GM19025 (cell line): Measurements from ENCODE around the gene ABHD12.

Experiments
- ATAC-seq: cut with Tn5 transposase; IDR thresholded peaks from one replicate; pipeline ENCODE4 v1.9.1; 2021; ENCODE audit warnings: mild to moderate bottlenecking, low read depth, moderate library complexity; ENCODE audit not compliant: unreplicated experiment

Gene ABHD12

GRCh38 chr20:25293507-25293906, 97.1 kb downstream of the ABHD12 start:
- no peak for ATAC-seq

DNA sequence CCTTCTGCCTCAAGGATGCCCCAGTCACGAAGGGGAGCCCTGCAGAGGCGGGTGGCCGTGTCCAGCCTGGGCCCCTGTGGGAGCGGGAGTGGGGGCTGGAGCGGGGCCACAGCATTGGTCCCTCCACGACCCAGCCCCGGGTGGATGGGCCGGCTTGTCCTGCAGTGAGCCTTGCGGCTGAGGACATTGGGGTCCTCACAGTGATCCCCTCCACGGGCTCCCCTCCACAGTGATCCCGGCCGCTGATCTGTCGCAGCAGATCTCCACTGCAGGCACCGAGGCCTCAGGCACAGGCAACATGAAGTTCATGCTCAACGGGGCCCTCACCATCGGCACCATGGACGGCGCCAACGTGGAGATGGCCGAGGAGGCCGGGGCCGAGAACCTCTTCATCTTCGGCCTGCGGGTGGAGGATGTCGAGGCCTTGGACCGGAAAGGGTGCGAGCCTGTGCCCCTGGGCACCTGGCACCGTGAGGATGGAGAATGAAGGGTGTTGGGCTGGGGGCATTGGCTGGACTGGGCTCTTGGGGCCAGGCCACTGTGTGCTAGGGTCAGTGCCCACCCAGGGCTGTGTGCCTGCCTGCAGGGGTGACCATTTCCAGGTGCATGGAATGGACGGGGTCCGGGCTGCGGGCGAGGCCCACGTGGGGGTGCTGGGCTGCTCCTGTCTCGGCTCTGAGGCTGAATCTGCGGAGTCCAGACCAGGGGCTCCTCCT, 98.3 kb downstream of the ABHD12 start:
- no peak for ATAC-seq

DNA sequence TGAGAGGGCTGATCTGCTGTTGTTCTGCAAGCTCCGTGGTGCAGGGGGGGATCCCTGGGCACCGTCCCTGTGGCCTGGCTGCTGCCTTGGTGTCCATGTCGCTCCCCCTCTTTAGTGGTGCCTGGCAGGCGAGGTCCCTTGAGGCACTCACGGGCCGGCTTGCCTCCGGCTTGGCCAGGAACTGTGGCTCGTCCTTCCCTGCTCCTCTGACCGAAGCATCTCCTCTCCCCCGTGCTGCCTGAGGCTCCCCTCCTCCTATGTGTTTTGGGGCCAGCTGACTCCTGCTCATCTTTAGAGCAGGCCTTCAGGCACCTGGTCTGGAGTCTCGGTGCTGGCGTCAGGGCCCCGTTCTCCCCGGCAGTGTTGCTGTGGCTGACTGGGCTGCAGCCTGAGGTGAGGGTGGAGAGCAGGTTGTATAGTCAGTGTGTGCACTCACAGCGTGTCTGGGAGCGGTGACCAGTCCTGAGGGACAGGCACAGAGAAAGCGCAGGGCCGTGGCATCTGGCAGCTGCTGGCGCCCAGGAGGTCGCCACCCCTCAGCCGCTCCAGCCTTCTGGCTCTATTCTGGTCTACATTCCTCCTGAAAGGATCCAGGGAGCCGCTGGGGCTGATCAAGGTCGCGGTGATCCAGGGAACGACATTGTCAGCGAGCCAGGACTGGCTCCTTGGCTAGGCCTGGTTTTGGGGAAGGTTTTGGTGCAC, 99.1 kb downstream of the ABHD12 start:
- no peak for ATAC-seq

DNA sequence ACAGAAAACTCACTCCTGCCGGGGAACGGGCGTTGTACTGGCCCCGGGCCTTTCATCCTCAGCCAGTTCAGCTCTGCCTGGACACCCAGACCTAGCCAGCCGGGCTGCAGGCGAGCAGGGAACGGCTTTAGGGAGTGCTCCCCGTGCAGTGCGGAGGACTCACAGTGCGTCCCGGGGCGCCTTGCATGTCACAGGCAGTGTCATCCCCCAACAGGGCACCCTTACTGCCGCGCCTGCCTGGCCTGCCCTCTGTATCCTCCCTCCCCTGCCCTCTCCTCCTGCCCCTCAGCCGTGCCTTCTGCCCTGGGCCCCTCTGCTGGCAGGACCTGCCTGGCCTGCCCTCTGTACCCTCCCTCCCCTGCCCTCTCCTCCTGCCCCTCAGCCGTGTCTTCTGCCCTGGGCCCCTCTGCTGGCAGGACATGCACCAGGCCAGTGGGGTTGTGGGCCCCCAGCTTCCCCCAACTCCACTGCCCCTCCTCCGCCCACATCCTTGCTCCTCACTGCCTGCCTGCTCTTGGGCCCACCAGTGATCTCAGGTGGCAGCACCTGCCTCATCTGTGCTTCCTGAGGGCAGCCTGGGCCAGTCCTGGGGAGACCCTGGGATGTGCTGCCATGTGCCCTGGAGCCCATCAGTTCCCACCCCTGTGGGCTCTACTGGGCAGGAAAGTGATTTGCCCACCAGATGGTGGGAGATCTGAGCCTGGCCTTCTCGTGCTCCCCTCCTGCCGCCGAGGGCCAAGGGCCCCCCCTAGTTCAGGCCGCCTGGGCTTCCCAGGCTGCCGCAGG, 99.8 kb downstream of the ABHD12 start:
- no peak for ATAC-seq

GRCh38 chr20:25289886-25290597, 100.6 kb downstream of the ABHD12 start:
- ATAC-seq: no peak

DNA sequence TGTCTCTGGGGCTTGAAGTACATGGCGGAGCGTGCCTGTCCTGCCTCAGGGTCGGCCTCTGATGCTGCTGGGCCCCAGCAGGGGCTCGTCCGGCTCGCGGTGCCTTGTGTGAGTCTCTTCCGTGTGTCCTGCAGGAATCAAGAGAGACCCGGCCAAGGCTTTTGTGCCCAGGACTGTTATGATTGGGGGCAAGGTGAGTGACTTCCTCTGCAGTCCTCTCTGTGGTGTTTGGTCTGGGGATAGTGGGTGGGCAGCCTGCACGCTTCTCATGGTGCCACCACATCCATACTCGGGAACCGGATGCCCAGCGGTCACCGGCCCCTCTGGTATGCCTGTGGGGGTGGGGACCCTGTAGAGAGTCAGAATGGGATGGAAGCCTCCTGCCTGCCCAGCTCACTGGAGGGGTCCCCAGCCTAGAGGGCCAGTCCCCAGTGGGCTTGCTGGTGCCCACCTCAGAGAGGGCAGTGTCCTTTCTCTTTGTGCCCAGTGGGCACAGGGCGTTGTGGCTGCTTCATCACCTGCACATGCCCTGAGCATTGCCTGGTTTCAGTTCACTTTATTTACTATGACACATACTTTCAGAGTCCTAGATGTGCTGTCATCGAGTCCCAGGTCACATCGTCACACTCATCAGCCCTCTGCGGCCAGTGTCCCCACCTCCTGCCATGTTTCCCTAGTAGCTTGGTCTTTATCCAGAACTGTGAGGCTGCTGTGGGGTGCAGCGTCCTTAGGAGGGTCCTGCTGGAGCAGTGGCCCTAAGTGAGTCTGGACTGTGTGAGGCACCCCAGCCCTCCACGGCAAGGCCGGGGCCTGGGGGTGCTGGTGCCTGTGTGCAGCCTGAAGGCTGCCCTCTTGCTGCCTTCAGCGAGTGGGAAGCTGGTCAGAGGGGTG, 102.1 kb downstream of the ABHD12 start:
- peak; percentile 97 for ATAC-seq

DNA sequence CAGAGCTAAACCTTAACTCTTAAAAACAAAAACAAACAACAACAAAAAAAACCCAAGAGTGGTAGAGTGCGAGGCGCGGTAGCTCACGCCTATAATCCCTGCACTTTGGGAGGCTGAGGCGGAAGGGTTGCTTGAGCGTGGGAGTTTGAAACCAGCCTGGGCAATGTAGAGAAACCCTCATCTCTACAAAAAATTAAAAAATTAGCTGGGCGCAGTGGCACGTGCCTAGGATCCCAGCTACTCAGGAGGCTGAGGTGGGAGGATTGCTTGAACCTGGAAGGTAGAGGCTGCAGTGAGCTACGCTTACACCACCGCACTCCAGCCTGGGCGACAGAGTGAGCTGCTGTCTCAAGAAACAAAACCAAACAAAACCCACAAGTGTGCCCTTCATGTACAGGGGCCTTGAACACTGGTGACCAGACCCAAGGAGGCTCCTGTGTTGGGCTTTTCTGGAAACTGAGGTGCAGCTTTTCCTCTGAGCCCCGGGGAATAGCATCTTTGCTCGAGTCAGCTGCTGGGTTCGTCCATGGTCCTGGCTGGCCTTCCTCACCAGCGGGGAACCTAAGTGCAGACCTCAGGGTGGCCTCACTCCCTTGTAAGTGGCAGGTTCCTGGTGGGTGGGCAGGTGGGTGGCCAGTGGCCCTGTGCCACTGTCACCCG, 102.9 kb downstream of the ABHD12 start:
- ATAC-seq: no peak

DNA sequence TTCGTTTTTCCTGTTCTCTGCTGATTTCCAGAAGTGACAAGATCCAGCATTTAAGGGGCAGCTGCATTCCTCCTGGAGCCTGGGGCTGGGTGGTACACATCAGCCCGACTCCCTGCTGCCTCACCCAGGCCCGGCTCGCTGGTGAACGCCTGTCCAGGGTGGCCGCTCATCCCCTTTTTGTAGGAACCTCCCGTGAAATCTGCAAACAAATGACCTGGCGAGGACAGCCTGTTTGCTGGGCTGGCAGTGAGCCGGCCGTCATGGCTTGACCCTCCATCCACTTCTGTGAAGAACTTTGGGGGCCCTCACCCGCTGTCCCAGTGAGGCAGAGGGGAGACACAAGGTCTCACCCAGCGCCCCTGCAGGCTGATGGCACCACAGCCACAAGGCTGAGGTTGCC, 103.7 kb downstream of the ABHD12 start:
- no peak for ATAC-seq

DNA sequence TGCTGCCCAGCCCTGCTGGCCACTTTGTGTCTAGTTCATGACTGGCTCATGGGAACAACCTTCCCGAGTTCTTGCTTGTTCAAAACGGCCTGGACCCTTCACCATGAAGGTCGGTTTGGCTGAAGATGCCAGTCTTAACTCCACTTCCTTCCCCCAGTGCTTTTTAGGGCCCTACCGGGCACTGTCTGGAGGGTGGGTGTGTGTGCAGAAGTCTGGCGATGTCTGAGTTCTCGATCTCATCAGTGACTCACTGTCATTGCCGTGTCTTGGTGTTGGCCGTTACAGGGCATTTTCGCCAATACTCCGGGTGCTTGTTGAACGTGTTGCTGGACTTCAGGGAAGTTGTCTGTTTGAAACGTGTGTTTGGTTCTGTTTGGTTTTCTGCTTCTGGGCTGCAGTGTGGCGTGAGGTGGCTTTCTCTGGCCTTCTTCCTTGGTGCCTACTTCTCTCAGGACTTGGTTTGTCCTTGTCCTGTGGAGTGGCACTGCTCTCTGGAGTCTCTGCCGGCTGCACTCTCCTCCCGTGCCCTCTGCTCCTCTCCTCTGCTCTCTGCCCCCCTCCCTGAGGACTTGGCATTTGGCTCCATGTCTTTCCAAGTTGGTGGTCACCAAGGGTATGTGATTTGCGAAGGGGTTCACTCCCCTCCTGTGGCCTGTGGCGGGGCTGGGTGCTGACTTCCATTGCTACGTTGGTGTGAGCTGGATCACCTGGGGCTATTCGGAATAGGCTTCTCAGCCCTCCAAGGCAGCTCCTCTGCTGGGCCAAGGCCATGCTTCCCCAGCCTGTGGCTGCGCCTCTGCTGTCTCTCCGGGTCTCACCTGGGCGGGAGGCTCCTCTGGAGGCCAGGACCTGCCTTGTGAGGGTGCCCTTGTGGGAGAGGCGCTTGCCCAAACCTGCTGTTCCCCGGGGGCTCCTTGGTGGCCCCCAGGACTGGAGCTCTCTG, 104.5 kb downstream of the ABHD12 start:
- no peak for ATAC-seq

- no peak for ATAC-seq
Observed at GRCh38 chr20:25285091-25285647, 105.5 kb downstream of the ABHD12 start.

GRCh38 chr20:25284131-25284601, 106.5 kb downstream of the ABHD12 start:
- no peak for ATAC-seq

- ATAC-seq: no peak
Observed at GRCh38 chr20:25283221-25283951, 107.2 kb downstream of the ABHD12 start.

DNA sequence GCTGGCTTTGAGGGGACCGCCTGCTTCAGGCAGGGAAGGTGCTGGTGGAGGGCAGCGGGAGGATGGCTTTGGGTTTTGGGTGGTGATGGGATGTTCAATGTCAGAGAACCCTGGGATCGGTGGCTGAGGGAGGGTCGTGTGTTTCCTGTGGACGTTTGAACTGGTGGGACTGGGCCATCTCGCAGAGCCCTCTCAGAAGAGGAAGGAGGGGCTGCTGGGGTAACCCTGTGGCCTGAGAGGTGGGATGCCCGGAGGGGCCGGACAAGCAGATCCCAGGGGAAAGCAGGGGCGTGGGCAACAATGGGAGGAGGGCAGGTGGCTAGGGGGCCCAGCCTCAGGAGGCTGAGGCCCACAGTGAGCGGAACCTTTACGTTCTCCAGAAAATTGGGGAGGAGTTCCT, 107.8 kb downstream of the ABHD12 start:
- ATAC-seq: no peak

GRCh38 chr20:25282034-25282781, 108.4 kb downstream of the ABHD12 start:
- ATAC-seq: no peak

GRCh38 chr20:25281541-25281991, 109.1 kb downstream of the ABHD12 start:
- peak; percentile 81 for ATAC-seq
